ENCODE results near the gene TCFL5. TPM values are rescaled to one million over a fixed set of nuclear protein-coding genes. Genes with fewer than 3 reads are reported as not detected.

TCFL5 gene
- total and polyA plus RNA-seq, 12 donors, result 2.5 to 8.3 (median 6.4) TPM

DNA sequence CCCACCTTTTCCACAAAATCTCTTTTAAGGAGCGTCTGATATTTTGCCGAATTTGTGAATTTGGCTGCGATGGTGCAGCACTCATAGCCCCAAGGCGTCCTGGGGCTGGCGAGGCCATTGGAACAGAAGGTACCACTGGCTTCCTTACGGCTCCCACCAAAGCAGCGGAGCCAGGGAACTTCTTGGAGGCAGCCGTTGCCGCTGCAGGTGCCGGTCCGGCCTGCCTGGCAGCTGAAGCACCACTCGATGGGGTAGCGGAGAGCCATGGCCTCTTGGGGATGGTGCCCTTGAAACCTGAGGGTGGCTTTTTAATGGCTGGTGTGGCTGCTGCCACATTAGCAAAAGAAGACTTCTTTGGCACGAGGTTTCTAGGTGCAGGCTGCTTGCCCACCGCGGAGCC lies 34.9 kb upstream of the TCFL5 start:
- WGBS, 2 donors, result 94 to 95% methylated on average over 16 of the region's 16 CpGs
- intact Hi-C loops (cut with DNase I), result loop anchor here in 3 of 10 donors (5.0 to 10.0 kb wide), 2 partner anchors 108 to 111 kb away; partner anchors contain the start of gene BHLHE23 (in 3 of the 3)
- H3K27me3 ChIP-seq, result no peaks in the 10 kb centered on the region
- no peak for TF ChIP-seq CTCF (IDR thresholded peaks at IDR 0.05)
- peaks cover 0 to 65% (median 36%) of the 10 kb centered on the region in 9 donors for H3K36me3 ChIP-seq
- H3K27ac ChIP-seq, result no peak overlapping the region
- no peak overlapping the region for H3K4me3 ChIP-seq
- DNase-seq (no peak), ATAC-seq (no peak)
- peaks cover 7 to 27% (median 17%) of the 10 kb centered on the region in 9 donors for H3K4me1 ChIP-seq
- H3K9me3 ChIP-seq, result no peaks in the 10 kb centered on the region

- Histone ChIP-seq H3K27me3 (no peaks in the 10 kb centered on the region), H3K27ac (no peak overlapping the region), H3K9me3 (no peaks in the 10 kb centered on the region), H3K4me3 (no peak overlapping the region), H3K4me1 (peaks cover 7 to 18% (median 14%) of the 10 kb centered on the region in 9 donors), H3K36me3 (peaks cover 4 to 68% (median 46%) of the 10 kb centered on the region in 9 donors)
- 89 to 92% methylated on average over 9 of the region's 9 CpGs for WGBS, 2 donors
- ATAC-seq, result no peak
- intact Hi-C loops (cut with DNase I), result loop anchor here in 3 of 10 donors (5.0 to 10.0 kb wide), 2 partner anchors 109 to 112 kb away; partner anchors contain the start of gene BHLHE23 (in 3 of the 3)
- TF ChIP-seq CTCF (IDR thresholded peaks at IDR 0.05), result no peak
- DNase-seq, result no peak
Measured at GRCh38 chr20:62895539-62895938, 33.9 kb upstream of the TCFL5 start.

DNA sequence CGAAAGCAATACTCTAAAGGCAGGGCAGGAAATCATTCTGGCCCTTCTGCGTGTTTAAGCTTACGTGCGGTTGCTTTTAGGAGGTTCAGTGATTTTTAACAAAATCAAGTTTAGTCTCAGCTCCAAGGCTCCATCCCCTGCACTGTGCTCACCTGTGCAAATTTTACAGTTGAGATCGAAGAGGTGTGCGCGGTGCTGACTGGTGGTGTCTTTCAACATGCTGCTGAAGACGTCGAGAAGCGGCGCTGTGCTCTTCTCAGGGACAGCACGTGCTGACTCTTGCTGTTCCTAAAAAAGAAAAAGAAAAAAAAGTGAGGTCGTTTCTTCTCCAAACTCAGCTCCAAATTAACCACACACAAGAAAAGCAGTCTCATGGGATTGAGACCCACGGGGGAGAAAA lies 32.6 kb upstream of the TCFL5 start:
- ATAC-seq, result no peak
- H3K4me1 ChIP-seq, result peaks cover 0 to 5% (median 3%) of the 10 kb centered on the region in 9 donors
- no peaks in the 10 kb centered on the region for H3K27me3 ChIP-seq
- no peak for TF ChIP-seq CTCF (IDR thresholded peaks at IDR 0.05)
- intact Hi-C loops (cut with DNase I), result loop anchor here in 2 of 10 donors (10.0 kb wide), 1 partner anchor 111 kb away; the partner anchor contains the start of gene BHLHE23 (in 2 of the 2)
- DNase-seq, result no peak
- H3K4me3 ChIP-seq, result no peak overlapping the region
- no peak overlapping the region for H3K27ac ChIP-seq
- peaks cover 12 to 81% (median 59%) of the 10 kb centered on the region in 9 donors for H3K36me3 ChIP-seq
- no peaks in the 10 kb centered on the region for H3K9me3 ChIP-seq
- WGBS, 2 donors, result 91% methylated on average over 14 of the region's 14 CpGs

DNA sequence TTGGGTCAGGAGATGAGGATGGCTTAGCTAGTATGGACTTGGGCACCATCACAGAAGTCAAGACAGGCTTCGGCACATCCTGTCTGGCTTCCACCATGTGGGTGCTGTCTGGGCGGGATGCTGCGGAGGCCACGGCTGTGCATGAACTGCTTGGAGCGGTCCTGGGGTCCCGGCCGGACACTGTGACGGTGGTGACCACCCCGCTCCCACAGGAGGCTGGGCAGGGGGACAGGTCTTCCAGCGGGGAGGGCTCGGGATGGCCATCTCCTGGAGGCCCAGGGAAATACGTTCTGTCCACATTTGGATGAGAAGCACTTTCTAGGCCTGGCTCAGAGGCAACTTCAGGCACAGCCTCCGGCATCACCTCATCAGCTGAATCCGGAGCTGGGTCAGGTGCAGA lies 32.1 kb upstream of the TCFL5 start:
- ATAC-seq (no peak), DNase-seq (no peak)
- no peaks in the 10 kb centered on the region for H3K4me1 ChIP-seq
- intact Hi-C loops (cut with DNase I), result loop anchor here in 2 of 10 donors (10.0 kb wide), 1 partner anchor 111 kb away; the partner anchor contains the start of gene BHLHE23 (in 2 of the 2)
- no peaks in the 10 kb centered on the region for H3K27me3 ChIP-seq
- no peak for TF ChIP-seq CTCF (IDR thresholded peaks at IDR 0.05)
- peaks cover 12 to 86% (median 64%) of the 10 kb centered on the region in 9 donors for H3K36me3 ChIP-seq
- H3K9me3 ChIP-seq, result no peaks in the 10 kb centered on the region
- 92 to 95% methylated on average over 14 of the region's 14 CpGs for WGBS, 2 donors
- H3K27ac ChIP-seq, result no peak overlapping the region
- H3K4me3 ChIP-seq, result no peak overlapping the region

Measured in heart right ventricle (tissue), 16 donors.